GM12891 (cell line): ENCODE results near the gene KLHL34.

Source experiments
- DNase-seq: peaks from one replicate; pipeline ENCODE4 v3.0.0; 2011; ENCODE audit warnings: low spot score; ENCODE audit not compliant: insufficient read length
- FAIRE-seq: peaks from 2 replicates; lab custom pipeline; 2011; peaks lifted over from hg19 to GRCh38; lab: Jason Lieb, UNC
- PAX5 ChIP-seq: IDR thresholded peaks from 2 replicates; pipeline ENCODE4 v1.6.1; 2011; ENCODE audit warnings: low read length, moderate library complexity, mild to moderate bottlenecking; ENCODE audit not compliant: insufficient read depth, severe bottlenecking
- POLR2A ChIP-seq: IDR thresholded peaks from 2 replicates; pipeline ENCODE4 v1.6.1; 2011; ENCODE audit warnings: low read depth, low read length, control low read depth
- POLR2AphosphoS5 ChIP-seq: IDR thresholded peaks from 2 replicates; pipeline ENCODE4 v1.6.1; 2011; ENCODE audit warnings: low read depth, low read length, control low read depth
- POU2F2 ChIP-seq: IDR thresholded peaks from 2 replicates; pipeline ENCODE4 v1.6.1; 2011; ENCODE audit warnings: low read depth, mild to moderate bottlenecking, control low read depth, low read length, moderate library complexity
- SPI1 ChIP-seq: IDR thresholded peaks from 2 replicates; pipeline ENCODE4 v1.6.1; 2011; ENCODE audit warnings: low read depth, low read length, control low read depth
- TAF1 ChIP-seq: IDR thresholded peaks from 2 replicates; pipeline ENCODE4 v1.6.1; 2011; ENCODE audit warnings: low read depth, low read length, control low read depth

KLHL34 gene

DNA sequence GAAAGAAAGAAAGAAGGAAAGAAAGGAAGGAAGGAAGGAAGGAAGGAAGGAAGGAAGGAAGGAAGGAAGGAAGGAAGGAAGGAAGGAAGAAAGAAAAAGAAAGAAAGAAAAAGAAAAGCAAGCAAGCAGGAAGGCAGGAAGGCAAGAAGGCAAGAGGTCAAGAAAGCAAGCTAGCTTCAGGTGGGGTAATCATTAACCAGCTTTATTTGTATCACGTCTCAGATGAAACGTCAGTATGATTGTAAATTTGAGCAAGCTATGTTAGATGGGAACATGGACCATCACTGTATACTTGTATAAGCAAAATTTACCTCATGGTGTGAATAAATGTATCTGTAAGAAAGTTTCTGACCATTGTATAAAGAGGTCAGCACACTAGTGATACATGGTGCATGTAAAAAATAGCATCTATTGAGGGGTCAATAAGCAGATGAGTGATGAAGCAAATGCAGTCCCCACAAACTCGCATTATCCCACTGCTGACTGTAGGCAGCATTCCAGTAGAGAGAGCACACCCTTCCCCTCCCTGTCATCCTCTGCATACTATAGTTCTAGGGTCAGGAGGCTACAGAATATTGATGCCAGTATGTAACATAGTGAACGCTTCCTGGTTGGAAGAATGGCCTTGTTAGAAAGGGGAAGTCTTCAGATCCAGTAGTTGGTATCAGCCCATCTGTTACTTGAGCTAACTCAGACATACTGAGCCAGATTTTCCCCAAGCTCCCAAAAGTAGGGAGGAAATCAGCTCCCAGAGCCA is 16.5 kb upstream of the KLHL34 start:
- FAIRE-seq (no peak), DNase-seq (no peak)
- no peak for TF ChIP-seq POLR2AphosphoS5
- TF ChIP-seq PAX5 = no peak
- no peak for TF ChIP-seq SPI1
- TF ChIP-seq POLR2A = no peak
- no peak for TF ChIP-seq POU2F2
- no peak for TF ChIP-seq TAF1

DNA sequence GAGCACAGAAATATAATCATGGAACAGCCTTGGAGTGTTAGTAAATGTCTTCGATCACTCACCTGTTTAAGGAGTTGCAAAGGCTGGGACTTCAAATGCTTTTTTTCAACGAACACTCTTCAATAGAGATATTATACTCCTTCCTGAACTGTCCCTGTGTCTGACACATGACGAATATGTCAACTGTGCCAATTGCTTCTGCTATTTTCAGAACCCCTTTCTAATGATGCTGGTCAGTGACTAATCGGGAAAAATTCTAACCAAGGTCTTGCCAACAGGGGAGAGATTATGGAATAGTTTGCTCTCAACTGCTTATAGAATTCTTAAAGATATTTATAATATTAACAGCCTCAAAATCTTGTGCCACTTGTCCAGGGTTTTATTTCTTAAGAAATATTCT is 8.5 kb upstream of the KLHL34 start:
- DNase-seq = no peak
- no peak for FAIRE-seq
- no peak for TF ChIP-seq TAF1
- no peak for TF ChIP-seq SPI1
- no peak for TF ChIP-seq POLR2AphosphoS5
- no peak for TF ChIP-seq PAX5
- TF ChIP-seq POLR2A = no peak
- no peak for TF ChIP-seq POU2F2

DNA sequence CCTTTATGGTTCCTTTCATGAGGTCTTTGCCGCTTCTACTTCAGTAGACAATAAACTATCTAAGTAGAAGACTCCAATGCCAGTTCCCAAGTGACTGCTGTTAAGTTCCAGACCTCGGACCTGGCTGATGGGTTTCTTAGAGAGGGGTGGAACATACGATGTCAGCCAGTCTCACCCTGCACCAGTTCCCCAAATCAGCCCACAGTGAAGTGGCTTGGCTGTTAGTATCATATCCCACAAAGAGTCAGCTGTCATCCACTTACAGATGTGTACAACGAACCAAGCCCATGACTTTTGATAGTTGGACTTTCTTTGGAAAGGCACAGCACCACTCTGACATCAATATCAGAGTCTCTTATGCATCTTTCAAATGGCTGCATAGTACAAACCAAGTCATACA is 8.1 kb upstream of the KLHL34 start:
- DNase-seq (no peak), FAIRE-seq (no peak)
- TF ChIP-seq POLR2A (no peak), POLR2AphosphoS5 (no peak), SPI1 (no peak), PAX5 (no peak), POU2F2 (no peak), TAF1 (no peak)

DNA sequence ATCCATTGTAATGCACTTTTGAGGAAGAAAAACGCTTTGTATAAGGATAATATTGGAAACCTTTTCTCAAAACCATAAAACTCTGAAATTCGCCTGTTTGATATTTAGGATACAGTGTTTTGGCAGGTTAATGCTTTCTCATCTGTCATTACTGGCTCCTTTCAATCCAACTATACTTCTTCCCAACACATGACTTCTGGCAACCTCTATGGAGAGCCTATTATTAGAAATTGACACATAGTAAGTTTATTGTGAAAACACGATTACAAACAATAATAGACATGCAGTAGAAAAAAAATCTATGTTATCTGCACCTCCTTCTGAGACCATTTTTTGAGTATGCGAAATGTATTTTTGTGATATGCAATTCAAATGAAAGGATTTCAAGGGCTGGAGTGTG is 4.6 kb upstream of the KLHL34 start:
- FAIRE-seq = no peak
- DNase-seq = no peak
- TF ChIP-seq POU2F2 (no peak), TAF1 (no peak), POLR2AphosphoS5 (no peak), POLR2A (no peak), SPI1 (no peak), PAX5 (no peak)

DNA sequence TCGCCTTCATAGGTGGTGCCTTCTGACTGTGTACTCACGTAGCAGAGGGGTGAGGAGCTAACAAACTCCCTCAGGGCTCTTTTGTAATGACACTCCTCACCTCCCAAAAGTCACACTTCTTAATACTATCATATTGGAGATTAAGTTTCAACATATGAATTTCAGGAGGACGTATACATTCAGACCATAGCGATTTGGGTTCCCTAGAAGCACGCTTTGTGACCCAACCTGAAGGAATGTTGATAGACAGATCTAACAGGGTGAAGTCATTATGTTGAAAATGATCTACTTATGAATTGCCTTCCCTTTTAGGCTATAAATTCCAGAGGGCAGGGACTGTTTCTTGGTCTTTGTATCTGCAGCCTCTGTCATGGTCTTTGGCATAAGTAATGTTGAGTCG is 3.2 kb upstream of the KLHL34 start:
- no peak for DNase-seq
- no peak for TF ChIP-seq POLR2A
- no peak for TF ChIP-seq SPI1
- no peak for TF ChIP-seq TAF1
- no peak for TF ChIP-seq POU2F2
- no peak for TF ChIP-seq POLR2AphosphoS5
- TF ChIP-seq PAX5 = no peak
- FAIRE-seq = no peak

DNA sequence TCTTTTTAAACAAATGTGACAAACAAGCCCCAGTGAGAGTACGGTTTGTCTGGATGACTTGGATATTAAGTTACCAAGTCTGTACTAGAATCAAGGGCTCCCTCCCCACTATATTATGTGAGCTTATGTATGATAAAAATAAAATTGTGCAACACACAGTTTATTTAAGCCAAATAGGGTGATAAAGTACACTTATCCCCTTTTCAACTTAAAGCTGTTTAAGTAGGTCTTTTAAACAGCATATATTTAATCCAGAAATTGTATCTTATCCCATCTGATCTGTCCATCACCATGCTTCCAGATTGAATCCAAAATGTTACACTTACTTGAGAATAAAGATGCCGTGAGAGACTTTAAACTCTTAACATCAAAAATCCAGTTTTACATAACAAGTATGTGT is 2.0 kb upstream of the KLHL34 start:
- DNase-seq (no peak), FAIRE-seq (no peak)
- TF ChIP-seq TAF1 = no peak
- no peak for TF ChIP-seq POLR2A
- TF ChIP-seq SPI1 = no peak
- no peak for TF ChIP-seq POU2F2
- TF ChIP-seq PAX5 = no peak
- TF ChIP-seq POLR2AphosphoS5 = no peak

DNA sequence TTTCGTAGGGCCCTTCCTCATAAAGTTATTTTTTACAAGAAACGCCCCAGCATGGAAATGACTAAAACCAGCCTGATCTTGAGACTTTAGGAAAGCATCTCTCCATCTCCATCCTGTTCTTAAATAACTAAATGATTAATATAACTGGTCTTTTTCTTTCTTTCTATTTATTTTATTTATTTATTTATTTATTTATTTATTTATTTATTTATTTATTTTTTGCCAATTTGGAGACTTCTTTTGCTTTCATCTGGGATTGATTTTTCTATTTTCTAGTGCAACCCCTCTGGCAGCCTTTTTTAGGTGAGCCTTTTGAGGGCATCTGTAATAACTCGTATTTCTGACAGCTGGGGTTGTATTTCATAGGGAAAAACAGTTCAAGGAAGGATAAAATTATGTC is 1.2 kb upstream of the KLHL34 start:
- FAIRE-seq = no peak
- no peak for DNase-seq
- TF ChIP-seq SPI1 (no peak), POLR2AphosphoS5 (no peak), PAX5 (no peak), TAF1 (no peak), POLR2A (no peak), POU2F2 (no peak)

DNA sequence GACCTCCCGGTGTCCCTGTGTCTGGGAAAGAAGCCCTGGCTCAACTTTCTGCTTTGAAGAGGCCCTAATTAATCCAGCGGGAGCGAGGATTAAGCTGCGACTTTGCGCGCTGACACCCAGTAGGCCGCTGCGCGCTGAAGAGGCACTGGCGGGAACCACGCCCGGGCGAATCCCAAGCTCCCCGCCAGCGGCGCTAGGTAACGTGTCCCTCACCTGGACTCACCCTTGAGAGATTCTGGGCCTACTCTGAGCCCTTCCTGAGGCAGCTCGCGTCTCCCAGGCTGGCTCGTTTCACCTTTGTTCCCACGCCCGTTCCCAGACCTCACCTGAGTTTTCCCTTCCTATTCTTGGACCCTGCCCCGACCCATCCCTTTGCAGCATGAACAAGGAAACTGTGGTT is 616 bp upstream of the KLHL34 start:
- no peak for TF ChIP-seq POLR2AphosphoS5
- TF ChIP-seq SPI1 = no peak
- no peak for TF ChIP-seq PAX5
- no peak for TF ChIP-seq POLR2A
- TF ChIP-seq TAF1 = no peak
- DNase-seq = no peak
- FAIRE-seq = no peak

DNA sequence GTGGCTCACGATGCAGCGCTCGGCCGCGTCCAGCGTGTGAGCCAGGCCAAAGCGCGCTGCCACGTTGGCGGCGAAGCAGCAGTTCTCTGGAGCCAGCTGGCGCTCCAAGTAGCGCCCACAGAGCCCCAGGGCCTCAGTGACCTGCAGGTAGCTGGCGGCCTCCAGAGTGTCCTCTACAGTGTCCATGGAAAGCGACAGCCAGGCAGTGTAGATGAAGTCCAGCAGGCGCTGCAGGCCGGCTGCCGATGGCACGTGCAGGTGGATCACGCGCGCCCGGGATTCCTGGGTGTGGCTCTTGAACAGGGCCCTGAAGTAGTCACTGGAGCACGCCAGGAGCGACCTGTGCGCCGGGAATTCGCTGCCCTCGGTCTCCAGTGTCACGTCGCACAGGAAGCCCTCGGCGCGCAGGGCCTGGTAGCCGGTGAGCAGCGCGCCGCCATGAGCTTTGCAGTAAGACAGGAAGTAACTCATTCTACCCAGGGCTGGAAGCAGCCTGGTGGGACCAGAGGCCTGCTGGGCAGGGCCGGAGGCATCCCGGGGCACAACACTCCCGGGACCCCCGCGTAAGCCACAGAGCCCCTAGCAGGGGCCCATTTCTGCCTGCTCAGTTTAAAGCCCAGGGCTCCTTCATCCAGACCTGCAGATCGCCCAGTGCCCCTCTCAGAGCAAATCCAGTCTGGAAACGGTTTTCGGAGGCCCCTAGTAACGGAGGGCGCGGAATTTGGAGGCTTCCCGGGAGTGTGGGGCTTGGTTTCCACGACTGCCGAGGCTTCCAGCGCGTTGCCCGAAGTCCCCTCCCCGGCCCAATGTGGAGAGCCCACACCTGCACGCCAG is 595 bp downstream of the KLHL34 start:
- FAIRE-seq (no peak), DNase-seq (no peak)
- TF ChIP-seq TAF1 (no peak), PAX5 (no peak), POLR2AphosphoS5 (no peak), SPI1 (no peak), POLR2A (no peak), POU2F2 (no peak)
